Ovary (tissue), 9 donors: ENCODE data around the gene BTN2A1. TPM values are rescaled to one million over a fixed set of nuclear protein-coding genes. Genes with fewer than 3 reads are reported as not detected.

ENCODE experiments used
- DNase-seq, 5 donors: peaks; one replicate each; pipeline ENCODE4 v3.0.0-alpha.2; 2019 to 2020
- H3K27ac ChIP-seq, 2 donors: fragments of 200-600 bp; one replicate each; pipeline versions ENCODE4 v1.5.1 to v1.8.0; 2019 to 2022
- H3K27me3 ChIP-seq: fragments of 200-600 bp; one replicate; pipeline ENCODE4 v1.8.0; 2022
- H3K36me3 ChIP-seq: fragments of 200-600 bp; sonication (generic); one replicate; pipeline ENCODE4 v1.5.1; 2019
- H3K4me1 ChIP-seq: one replicate; pipeline ENCODE4 v1.8.1; 2013; ENCODE audit warnings: mild to moderate bottlenecking, moderate library complexity; ENCODE audit not compliant: insufficient read depth
- H3K4me3 ChIP-seq: fragments of 200-600 bp; sonication (generic); one replicate; pipeline ENCODE4 v1.5.1; 2017
- H3K9me3 ChIP-seq, 2 donors: fragments of 200-600 bp in 1 of 2; sonication (generic) in 1 of 2; one replicate each; pipeline versions ENCODE4 v1.5.1 to v1.8.1; 2013 to 2019; ENCODE audit warnings: mild to moderate bottlenecking in 1 of 2, moderate library complexity in 1 of 2
- CTCF ChIP-seq, 3 donors: fragments of 450-650 bp in 2 of 3; fragments of 200-600 bp in 1 of 3; IDR thresholded peaks; one replicate each; pipeline versions ENCODE4 v1.5.1 to v1.8.0; 2016 to 2022; ENCODE audit warnings: antibody characterized with exemption in 3 of 3, mild to moderate bottlenecking in 1 of 3
- EP300 ChIP-seq: sonication (generic); formaldehyde crosslinking; IDR thresholded peaks from one replicate; pipeline ENCODE4 v1.6.1; 2017; ENCODE audit warnings: antibody characterized with exemption
- POLR2A ChIP-seq: fragments of 450-650 bp; IDR thresholded peaks from one replicate; pipeline ENCODE4 v1.6.1; 2017; ENCODE audit warnings: antibody characterized with exemption, mild to moderate bottlenecking, moderate library complexity
- WGBS, 3 donors: extraction: QIAGEN DNeasy Blood & Tissue Kit in 1 of 3; methylation state at CpG; one replicate each; pipeline versions ENCODE4 v1.1.5 to v1.1.7; 2013 to 2017; 5-methylcytosine and 5-hydroxymethylcytosine counted together
- intact Hi-C, 4 donors: fragments of 100-400 bp; cut with DNase I; formaldehyde crosslinking; loops; one replicate each; pipeline versions ENCODE4 v1.11.0 to v1.15.1; 2022 to 2023
- polyA plus RNA-seq, 2 donors: library from polyadenylated mRNA; stranded (reverse); fragments of 200-250 nt in 1 of 2; fragments of 350-450 nt in 1 of 2; fragmentation: Illumina TruSeq in 1 of 2; extraction: RNeasy Lipid Tissue Mini Kit (QIAGEN cat#74804) in 1 of 2; gene quantifications; one replicate each; pipeline ENCODE4 v1.2.3, GENCODE V29; 2013 to 2014
- total RNA-seq, 7 donors: library from RNA; depleted of rRNA in 2 of 7; stranded (reverse); fragments of >200 nt in 2 of 7; fragmentation: NEBNext Ultra II Directional in 3 of 7; extraction: Animal tissue kit (Norgen Biotek cat#: 25700) in 3 of 7; gene quantifications; one replicate each; pipeline versions ENCODE4 v1.1.0 to v1.2.4, GENCODE V29; 2016 to 2023
- donor health status: DM: no; HTN: no; CAD: no; lungs with moderate emphysema.
- donor health status: DM: no; HTN: no; CAD: no.
- donor health status: Bipolar disorder and iron deficiency.
- donor health status: DM: yes; HTN: yes; CAD: no.
- donor health status: DM: no; HTN: no; CAD: no.
- donor health status: DM: yes; HTN: yes; CAD: no.

BTN2A1 gene
- total and polyA plus RNA-seq, 9 donors: 9.0 to 33.3 (median 18.8) TPM

- no peak for DNase-seq
- Histone ChIP-seq H3K4me1 (no peaks in the 10 kb centered on the region), H3K36me3 (no peaks in the 10 kb centered on the region), H3K27ac (no peak overlapping the region), H3K9me3 (no peaks in the 10 kb centered on the region), H3K4me3 (no peak overlapping the region), H3K27me3 (no peaks in the 10 kb centered on the region)
- intact Hi-C loops: no loop called here
- TF ChIP-seq CTCF (IDR thresholded peaks at IDR 0.05) (no peak), EP300 (no peak), POLR2A (no peak)
- 87 to 93% (median 91%) methylated on average over 2 of the region's 2 CpGs for WGBS, 3 donors
These were observed 11.1 kb downstream of the BTN2A1 start for GRCh38 chr6:26468829-26469228.

GRCh38 chr6:26470643-26471042 is 12.9 kb downstream of the BTN2A1 start:
- TF ChIP-seq EP300: no peak
- no peak for TF ChIP-seq CTCF (IDR thresholded peaks at IDR 0.05)
- no peak for TF ChIP-seq POLR2A
- Histone ChIP-seq H3K27ac (no peak overlapping the region), H3K27me3 (no peaks in the 10 kb centered on the region), H3K4me1 (peaks cover 2% of the 10 kb centered on the region), H3K4me3 (no peak overlapping the region), H3K9me3 (no peaks in the 10 kb centered on the region), H3K36me3 (no peaks in the 10 kb centered on the region)
- 76 to 84% (median 81%) methylated on average over 4 of the region's 4 CpGs for WGBS, 3 donors
- intact Hi-C loops: no loop called here
- no peak for DNase-seq

GRCh38 chr6:26471970-26472369 is 14.2 kb downstream of the BTN2A1 start:
- Histone ChIP-seq H3K27me3 (no peaks in the 10 kb centered on the region), H3K27ac (no peak overlapping the region), H3K9me3 (no peaks in the 10 kb centered on the region), H3K4me1 (peaks cover 2% of the 10 kb centered on the region), H3K4me3 (no peak overlapping the region), H3K36me3 (no peaks in the 10 kb centered on the region)
- intact Hi-C loops: no loop called here
- DNase-seq: no peak
- TF ChIP-seq EP300: no peak

GRCh38 chr6:26472549-26473290 is 15.0 kb downstream of the BTN2A1 start:
- no peaks in the 10 kb centered on the region for H3K36me3 ChIP-seq
- no peak for DNase-seq
- no peak overlapping the region for H3K4me3 ChIP-seq
- H3K4me1 ChIP-seq: peaks cover 2% of the 10 kb centered on the region
- intact Hi-C loops: no loop called here
- TF ChIP-seq POLR2A: no peak
- H3K27ac ChIP-seq: no peak overlapping the region
- 89 to 97% (median 96%) methylated on average over 4 of the region's 4 CpGs for WGBS, 3 donors
- no peaks in the 10 kb centered on the region for H3K9me3 ChIP-seq
- H3K27me3 ChIP-seq: no peaks in the 10 kb centered on the region

- no peak for DNase-seq
- Histone ChIP-seq H3K9me3 (no peaks in the 10 kb centered on the region), H3K36me3 (no peaks in the 10 kb centered on the region), H3K27ac (peak overlapping the region; percentile 4 to 79), H3K4me3 (peak overlapping the region; percentile 37), H3K27me3 (no peaks in the 10 kb centered on the region), H3K4me1 (peaks cover 2% of the 10 kb centered on the region)
- 38 to 46% (median 39%) methylated on average over 1 of the region's 1 CpG for WGBS, 3 donors
- intact Hi-C loops: no loop called here
- TF ChIP-seq EP300 (no peak), CTCF (IDR thresholded peaks at IDR 0.05) (no peak), POLR2A (no peak)
These were observed 15.6 kb downstream of the BTN2A1 start for GRCh38 chr6:26473429-26473757.
